Activated CD8-positive, alpha-beta memory T cell treated with anti-CD3 and anti-CD28 coated beads for 4 hours (primary cell): ENCODE measurements around the gene GMDS.

Experiments
- DNase-seq, 2 donors: peaks; one replicate each; pipeline ENCODE4 v3.0.0-alpha.2; 2020; ENCODE audit warnings: low read depth in 2 of 2

The GMDS gene

DNA sequence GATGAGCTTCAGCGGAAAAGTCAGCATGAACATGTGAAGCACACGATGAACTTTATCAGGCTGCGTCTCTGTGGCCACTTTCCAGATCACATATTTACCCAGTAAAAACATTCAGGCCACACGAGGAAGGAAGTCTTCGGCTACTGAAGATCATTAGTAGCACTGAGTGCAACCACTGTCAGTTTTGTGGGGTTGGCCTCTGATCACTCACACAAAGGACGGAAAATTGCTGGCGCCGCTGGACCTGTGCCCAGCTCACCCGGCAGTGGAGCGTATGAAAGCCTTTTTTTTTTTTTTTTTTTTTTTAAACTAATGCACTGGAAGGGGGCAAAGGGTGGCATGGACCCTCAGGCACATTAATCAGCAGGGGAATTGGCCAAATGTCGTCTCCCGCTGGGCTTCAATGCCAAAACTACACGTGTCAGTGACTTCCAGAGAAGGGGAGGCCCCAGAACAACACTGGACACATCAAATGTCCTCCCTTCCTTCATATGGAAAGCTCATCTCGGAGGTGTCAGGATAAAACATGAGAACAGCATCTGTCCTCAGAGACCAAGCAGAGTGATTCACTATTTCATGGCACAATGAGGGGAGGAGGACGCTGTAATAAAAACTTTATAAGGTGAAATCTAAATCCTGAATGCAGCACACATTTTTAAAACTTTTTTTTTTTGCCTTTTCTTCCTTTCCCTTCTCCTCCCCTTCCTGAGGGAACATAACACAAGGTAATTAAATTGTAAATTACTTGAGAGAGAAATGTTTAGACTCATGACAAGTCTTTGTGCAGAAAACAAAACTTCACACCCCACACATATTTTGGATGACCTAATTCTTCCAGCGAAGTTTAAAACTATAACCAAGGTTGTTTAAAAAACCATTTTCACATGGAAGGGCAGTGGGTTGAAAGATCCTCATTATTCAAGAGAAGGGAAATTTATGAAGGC is 412.3 kb downstream of the GMDS start:
- no peak for DNase-seq

DNA sequence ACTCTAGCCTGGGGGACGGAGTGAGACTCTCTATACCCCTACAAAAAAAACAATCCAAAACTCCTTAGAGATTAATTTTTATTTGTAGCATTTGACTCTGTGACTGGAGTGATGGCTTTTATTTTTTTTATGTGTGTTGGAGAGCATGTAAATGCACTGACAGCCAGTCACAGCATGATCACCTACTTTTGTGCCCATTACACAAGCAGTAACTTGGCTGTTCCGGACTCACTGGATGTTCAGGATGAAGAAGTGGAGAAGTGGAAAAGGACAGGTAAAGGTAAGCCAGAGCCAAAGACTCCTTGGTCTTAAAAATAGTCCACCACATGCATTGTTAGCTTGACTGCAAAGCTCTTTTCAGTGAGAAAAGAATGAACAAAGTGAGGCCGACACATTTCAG is 413.0 kb downstream of the GMDS start:
- DNase-seq = no peak

DNA sequence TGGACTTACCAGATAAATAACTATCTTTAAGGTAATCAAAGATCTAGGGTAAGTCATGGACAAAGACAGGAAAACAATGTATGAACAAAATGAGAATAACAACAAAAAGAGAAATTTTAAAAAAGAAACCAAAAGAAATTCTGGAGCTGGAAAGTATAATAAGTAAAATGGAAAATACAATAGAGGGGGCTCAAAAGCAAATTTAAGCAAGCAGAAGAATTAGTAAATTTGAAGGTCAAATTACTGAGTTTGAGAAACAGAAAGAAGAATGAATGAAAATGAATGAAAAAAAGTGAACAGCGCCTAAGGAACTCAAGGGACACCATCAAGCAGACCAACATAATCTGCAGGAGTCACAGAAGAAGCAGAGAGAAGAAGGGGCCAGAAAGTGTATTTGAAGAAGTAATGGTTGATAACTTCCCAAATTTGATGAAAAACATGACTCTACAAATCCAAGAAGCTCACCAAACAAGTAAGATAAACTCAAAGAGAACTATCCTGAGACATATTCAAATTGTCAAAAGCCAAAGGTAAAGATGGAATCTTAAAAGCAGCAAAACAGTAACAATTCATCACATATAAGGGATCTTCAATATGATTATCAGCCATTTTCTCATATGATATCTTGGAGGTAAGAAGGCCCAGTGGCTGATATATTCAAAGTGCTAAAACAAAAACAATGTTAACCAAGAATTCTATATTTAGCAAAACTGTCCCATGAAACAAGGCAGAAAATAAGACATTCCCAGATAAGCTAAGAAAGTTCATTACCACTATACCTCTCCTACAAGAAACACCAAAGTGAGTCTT is 417.2 kb downstream of the GMDS start:
- no peak for DNase-seq

DNA sequence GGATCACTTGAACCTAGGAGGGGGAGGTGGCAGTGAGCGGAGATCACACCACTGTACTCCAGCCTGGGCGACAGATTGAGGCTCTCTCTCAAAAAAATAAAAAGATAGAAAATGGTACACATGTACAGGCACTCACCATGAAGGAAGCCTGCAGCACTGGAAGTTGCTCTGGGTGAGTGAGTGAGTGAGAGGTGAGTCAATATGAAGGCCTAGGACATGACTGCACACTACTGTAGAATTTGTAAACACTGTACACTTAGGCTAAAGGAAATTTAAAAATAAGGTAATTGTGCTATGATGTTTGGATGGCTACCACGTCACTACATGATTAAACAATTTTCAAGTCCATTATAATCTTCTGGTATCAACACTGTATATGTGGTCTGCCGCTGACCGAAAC is 419.5 kb downstream of the GMDS start:
- DNase-seq = no peak

DNA sequence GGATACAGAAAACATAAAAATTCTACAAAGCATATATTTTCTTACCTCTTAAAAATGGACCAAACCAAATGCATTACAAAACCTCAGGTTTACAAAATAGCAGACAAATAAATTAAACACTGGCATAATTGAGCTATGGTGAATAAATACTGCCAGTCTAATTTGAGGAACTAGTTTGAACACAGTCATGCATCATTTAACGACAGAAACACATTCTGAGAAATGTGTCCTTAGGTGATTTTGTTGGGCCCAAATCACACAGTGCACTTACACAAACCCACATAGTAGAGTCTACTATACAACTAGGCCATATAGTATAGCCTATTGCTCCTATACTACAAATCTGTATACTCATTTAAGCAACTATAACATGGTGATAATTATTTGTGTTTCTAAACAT is 420.1 kb downstream of the GMDS start:
- DNase-seq = no peak

DNA sequence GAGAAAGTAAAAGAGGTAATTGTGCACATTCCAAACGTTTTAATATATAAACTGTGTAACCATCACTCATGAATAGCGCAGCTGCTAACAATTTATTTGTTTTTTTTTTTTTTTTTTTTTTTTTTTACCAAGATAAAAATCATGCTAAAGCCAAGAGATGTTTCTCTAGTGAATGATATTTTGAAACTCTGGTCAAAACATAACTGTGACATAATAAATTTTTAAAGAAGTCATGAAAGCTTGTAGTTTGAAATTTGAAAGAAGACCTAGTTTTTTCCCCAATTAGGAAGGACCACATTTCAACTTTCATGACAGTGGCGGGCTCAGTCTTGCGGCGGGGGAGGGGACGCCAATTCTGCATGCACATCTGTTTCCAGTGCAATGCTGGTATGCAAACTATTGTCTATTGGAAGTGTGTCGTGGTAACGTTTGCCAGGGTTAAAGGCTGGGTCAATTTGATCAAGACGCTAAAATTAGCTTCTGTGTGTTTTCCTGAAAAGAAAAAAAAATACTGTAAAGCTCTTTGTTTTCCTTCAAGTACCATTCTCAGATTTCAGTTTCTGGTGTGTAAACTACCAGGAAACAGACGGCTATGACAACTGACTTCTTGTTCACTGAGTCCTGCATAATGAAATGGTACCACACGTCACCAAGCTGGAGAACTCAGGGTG is 423.8 kb downstream of the GMDS start:
- DNase-seq = no peak

DNA sequence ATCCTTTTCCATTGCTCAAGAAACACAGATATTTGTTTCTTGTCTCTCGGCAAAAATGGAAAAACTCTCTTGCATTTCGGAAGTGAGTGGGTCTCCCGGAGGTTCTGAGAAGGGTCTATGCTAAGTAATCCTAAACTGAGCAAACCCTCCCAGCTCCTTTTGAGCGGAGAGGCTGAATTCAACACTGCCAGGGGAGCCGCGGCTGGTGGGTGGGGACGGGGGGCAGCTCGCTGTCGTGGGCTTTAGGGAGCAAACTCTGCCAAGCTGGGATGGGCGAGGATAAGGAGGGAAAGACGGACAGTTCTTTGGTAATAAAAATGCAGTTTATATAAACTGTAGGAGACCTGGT is 424.3 kb downstream of the GMDS start:
- no peak for DNase-seq

DNA sequence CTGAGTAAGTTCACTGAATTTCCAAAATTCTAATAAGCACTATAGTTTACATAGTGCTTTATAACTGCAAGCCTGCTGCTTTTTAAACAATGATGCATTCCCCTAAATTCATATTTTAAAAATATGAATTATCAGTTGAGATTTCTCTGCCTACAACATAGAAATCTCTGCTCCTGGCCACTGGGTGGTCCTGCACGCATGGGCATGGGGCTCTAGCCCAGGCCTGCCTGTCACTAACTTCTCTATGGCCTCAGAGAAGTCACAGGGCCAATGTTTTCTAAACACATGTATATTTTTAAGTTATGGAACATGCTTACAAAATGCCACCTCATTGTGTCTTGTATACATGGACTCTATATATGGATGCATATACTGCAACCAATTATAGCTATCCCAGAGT is 424.7 kb downstream of the GMDS start:
- DNase-seq = no peak

DNA sequence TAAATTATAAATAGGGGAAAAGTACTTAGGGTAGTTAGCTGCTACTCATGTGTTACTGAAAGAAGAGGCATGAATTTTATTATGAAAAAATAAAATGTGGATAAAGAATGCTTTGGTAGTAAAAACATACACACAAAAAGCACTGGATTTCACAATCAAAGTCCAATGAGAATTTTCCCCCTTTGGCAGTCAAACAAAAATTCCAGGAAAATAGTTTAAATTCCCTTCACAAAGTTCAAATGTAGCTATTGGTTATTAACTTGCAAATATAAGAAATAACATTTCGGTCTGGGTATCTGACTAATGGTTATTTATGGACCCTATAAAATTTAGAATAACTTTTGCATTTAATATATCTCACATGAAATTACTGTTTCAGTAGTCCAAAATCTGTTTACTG is 425.2 kb downstream of the GMDS start:
- DNase-seq = no peak

DNA sequence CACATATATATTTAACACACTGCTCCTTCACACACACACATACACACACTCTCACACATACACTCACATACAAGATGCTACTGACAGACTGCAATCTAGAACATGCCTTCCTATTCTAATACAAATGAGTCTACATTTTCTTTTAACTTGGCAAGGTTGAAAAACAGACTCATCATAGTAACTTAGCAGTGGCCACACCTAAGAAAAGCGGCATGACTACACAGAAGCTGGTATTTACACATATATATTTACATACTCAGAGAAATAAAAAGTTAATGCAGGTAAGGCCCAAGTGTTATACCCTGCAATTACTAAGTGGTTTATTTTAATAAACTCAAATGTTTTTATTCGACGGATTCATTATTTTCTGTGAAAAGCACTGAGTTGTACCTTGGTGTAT is 426.4 kb downstream of the GMDS start:
- DNase-seq = no peak

DNA sequence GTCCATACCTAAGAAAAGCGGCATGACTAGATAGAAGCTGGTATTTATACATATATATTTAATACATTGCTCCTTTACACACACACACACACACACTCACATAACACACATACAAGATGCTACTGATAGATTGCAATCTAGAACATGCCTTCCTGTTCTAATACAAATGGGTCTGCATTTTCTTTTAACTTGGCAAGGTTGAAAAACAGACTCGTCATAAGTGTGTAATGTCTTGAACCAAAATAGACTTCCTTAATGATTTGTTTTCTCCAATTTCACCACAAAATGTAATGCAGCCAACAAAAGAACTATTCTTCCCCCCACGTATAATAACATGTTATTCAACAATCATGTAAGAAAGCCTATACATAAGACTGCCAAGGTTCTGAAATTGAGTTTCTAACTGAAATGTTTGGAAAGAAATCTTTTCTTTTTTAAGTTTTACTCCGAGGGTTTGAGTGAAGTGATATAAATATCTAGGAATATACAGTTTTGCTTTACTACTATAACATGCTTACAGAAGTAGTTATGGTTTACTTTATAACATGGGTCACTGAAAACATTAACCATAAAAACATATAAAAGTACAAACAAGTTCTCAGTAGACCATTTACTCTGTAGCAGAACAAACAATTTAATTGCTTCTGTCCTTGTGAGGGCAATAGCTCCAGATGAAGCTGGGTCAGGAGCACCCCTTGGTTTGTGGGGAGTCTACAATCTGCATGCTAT is 428.2 kb downstream of the GMDS start:
- no peak for DNase-seq

DNA sequence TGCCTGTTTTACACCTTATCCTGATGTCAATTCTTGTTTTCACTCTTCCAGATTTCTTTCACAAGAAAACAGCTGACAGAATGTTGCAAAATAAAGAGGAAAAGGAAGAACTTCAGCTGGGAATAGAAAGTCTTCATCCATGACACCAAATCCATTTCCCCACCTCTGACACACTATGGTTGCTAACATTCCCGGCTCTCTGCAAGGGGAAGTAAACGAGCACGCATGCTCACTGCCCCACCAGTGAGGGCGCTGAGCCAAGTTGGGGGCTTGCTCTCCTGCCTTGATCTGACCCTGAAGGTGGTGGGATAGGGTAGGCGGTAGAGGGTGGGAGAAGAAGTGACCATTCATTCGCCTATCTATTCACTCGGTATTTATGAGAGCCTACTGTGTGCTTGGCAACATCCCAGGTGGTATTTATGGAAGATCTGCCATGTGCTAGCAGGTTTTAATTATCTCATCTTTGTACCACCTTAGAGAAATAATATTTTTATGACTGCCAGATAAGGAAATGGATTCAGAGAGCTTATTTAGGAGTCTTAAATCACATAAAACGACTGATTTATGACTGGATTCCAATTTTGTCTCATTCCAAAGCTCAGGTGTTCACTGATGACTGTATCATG is 429.5 kb downstream of the GMDS start:
- DNase-seq = no peak

DNA sequence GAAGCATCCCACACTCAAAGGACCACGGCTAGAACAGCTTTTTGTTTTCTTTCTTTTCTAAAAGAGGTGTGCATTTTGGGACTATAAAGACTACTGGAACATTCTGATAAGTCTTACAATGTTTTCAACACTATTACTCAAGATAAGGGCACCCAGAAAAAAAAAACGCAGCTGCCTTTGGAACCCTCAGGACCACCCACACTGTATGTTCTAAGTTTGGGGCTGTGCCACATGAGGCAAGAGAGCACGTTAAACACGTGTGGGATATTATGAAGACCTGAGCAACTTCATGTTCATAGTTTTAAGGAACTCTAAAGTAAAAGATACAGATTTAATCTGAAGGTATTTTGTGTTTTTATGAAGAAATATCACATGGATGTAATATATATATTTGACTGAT is 431.1 kb downstream of the GMDS start:
- DNase-seq = no peak

DNA sequence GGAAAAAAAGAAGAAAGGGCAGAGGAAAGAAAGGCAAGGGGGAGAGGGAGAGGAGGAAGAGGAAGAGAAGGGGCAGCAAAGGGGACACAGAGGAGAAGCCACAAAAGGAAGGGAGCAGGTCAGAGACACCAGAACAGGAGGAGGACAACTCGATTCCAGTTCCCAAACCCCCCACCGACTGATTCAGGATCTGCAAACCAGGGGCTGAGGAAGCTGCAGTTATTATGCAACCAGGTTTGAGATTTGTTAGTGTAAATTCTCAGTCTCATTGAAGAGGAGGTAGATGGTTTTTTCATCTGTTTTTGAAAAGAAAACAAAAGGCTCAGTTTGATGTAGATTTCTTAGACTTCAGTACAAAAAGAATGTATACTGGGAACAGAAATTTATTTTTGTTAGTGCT is 432.9 kb downstream of the GMDS start:
- no peak for DNase-seq

DNA sequence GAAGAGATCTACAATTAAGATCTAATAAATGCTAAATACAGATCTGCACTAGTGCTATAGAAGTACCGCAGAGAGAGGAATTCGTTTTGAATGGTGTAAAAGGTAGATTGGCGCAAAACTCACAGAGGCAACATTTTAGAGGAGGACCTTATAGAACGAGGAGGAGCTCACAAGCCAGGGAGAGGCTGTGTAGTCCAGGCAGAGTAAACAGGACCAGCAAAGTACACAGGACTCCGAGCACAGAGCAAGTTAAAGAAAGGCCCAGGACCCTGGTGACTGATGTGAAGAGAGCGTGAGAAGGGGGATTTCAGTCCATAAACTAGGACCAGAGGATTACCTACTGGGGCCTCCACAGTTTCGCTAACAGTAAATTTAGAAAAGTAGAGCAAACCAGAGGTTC is 433.4 kb downstream of the GMDS start:
- no peak for DNase-seq

DNA sequence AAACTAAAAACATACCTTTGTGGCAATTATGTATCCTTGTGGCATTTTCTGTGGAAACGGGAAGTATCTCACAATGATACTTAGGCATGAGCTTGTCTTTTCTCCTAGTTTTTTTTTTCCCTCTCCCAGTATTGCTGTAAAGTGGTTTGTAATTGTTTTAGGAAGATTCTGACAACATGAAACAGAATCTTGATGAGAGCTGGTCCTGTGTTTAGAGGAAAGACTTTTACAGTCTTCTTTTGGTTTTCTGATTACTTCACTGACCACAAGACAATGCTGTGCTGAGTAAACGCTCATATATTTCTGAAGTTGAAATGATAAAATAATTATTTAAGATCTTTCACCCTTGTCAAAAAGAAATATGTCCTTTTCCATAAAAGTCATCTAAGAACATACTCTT is 434.5 kb downstream of the GMDS start:
- DNase-seq = no peak

DNA sequence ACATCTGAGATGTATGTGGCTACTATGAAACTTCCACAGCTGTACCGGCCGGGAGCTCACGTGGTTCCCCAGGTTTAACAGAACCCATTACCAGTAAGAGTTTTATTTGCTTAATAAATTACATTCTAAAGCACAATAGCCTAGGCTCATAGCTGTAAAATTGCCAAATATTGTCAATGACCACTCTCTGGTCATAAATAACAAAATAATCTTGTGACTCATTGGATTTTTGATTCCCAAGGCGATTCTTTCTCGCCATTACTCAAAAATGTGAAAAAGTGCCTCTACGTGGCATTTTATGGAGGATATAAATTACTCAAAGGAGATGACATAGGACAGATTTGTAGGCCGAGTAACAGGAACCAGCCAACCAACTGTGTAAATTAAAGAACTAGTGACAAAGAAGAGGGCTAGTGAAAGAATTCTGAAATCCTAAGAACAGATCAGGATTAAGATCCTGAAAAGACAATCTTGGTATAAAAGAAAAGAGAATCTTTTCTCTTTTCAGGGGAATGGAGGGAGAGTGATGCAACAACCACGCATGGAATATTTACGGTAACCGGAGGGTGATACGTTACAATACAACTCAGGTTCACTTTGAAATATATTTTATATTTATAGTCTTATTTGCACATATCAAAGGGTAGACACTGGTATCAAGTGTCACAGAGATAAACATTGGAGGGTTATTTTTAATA is 436.0 kb downstream of the GMDS start:
- DNase-seq = no peak

DNA sequence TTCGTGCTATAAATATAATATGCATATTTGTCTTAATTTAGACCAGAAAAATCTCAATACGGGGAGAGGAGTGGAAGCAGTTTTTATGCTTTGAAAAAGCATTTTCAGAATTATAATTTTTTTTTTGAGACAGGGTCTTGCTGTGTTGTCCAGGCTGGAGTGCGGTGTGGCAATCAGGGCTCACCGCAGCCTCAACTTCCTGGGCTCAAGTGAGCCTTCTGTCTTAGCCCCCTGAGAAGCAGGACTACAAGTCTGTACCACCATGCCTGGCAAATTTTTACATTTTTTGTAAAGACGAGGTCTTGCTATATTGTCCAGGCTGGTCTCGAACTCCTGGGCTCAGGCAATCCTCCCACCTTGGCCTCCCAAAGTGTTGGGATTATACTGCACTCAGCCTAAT is 438.5 kb downstream of the GMDS start:
- no peak for DNase-seq

DNA sequence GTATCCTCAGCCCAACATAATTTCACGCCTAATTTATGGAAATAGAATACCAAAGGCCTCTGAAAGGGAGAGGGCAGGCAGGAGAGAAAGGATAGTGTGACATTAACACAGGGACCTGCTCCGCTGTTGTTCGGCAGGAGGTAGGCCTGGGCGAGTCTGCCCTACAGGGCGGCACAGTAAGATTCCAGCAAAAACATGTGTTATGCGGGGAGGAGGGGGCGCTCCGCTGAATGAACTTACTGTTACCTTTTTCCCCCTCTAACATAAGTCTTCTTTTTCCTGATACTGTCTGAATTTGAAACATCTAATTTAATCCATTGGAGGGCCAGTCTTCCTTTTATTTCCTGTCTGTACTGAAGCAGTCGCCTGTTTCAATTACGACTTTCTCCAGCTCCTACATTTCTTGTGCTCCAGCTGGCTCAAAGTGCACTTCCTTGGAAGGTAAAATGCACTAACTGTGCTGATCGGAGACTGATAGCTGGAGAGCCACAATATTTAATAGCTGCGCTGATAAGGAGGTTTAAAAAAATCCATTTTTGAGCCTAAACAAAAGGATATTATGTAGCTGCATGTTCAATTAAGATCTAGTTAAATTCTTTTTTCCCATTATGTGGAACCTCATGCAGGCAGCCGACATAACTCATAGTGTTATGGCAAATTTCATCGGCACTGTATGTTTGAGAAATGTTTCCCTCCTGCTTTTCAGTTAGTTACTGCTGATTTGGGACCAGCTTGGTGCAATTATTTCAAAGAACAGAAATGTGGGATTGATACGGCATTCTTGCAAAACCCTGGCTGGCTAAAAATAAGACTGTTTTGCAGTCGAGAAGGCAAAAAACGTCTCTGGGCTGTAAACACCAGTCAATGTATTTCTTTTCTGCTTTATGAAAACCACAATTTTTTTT is 442.7 kb downstream of the GMDS start:
- DNase-seq = no peak

DNA sequence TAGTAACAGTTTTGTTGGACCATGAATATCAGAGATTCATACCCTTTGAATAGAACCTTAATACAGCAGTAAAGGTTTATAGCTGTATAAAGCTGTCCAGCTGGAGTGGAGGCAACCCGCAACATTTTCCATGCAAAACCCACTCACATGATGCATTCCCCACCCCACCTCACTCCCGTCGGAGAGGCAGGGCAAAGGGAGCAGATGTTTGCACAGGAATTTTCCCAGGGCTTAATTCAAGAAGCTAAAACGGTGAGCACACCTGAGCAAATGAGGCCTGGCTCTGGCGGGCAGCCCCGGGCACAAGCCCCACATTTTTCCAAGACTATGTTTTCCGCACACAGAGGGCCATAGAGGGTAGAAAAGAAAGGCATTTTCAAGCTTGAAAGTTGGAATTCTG is 444.0 kb downstream of the GMDS start:
- DNase-seq = no peak
